Hypothalamus (tissue), 51 donors: ENCODE results near the gene TAB3.

Source experiments
- DNase-seq, 51 donors: peaks; one replicate each; lab custom pipeline; 2025; lab: John Stamatoyannopoulos, UW

The TAB3 gene

GRCh38 chrX:30887721-30888120 is 1.3 kb downstream of the TAB3 start:
- DNase-seq: no peak

DNA sequence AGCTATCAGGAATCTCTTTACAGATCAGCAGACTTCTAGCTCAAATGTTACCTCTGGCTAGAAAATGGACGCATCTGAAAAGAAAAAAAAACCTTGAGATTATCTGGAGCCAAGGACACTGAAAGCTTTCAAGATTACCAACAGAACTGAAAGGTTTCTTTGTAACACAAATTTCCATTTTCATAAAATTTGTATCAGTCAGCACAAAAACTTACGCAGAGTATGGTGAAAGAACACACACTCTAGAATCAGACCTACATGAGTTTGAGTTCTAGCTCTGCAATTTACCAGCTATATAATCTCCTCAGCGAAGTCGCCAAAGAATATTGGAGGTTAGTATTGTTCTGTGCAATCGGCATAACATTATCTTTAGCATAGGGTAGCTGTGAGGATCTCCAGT is 1.8 kb downstream of the TAB3 start:
- no peak for DNase-seq

GRCh38 chrX:30885136-30885535 is 3.9 kb downstream of the TAB3 start:
- DNase-seq: no peak

DNA sequence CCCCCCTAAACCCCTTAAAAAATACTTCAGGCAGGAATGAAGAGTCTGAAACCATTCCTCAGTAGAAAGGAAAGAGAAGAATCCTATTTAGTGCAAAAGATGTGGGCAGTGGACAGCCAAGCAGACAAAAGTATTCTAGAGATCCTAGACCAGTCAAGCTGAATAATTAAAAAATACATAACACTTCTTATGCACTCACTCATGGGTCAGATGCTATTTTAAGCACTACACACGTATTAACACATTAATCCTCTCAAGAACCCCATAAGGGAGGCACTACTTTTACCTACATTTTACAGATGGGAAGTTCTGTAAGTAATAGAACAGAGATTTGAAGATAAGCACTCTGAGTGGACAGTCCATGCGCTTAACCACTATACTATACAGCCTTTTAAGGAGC is 5.9 kb downstream of the TAB3 start:
- DNase-seq: no peak

DNA sequence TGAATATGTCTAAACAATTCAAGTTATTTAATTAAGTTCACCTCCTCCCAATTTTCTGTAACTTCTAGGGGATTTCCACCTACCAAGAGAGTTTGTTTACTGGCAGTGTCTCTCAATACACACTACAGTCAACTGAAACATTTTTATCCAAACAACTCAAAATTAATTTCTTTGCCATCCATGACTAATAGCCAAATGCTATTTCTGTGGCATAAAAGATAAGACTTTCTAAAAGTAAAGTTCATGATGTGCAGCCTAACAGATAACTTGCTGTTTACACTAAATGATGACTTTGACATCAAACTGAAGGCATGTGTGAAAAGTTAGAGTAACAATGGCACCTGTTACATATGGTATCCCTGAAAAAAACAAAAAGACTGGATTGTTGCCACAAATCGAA is 7.3 kb downstream of the TAB3 start:
- no peak for DNase-seq

DNA sequence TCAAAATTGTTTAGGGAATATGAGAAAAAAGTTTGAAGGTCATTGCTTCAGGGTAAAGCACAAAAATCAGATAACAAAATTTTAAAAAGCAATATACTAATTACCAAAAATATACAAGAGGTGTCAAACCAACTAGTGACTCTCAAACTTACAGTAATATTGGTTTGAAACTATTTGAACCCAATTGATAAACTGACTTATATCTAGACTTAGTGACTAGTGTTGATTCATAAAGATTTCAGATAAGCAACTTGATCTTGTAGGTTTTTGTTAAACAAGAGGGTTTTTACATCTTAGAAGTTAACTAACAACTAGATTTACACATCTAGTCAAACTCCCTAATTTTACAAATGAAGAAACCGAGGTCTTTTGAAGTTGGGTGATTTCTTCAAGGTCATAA is 7.7 kb downstream of the TAB3 start:
- no peak for DNase-seq

GRCh38 chrX:30880058-30880457 is 9.0 kb downstream of the TAB3 start:
- no peak for DNase-seq

DNA sequence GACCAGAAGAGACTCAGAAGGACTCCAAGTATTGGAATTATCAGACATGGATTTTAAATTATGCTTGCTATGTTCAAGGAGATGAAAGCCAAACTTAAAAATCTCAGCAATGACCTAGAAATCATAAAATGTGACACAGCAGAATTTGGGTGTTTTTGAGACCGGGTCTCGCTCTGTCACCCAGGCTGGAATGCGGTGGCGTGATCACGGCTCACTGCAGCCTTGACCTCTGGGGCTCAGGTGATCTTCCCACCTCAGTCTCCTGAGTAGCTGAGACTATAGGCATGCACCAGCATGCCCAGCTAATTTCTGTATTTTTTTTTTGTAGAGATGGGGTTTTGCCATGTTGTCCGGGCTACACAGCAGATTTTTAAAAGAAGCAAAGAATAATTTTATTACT is 12.7 kb downstream of the TAB3 start:
- DNase-seq: no peak

GRCh38 chrX:30875957-30876356 is 13.1 kb downstream of the TAB3 start:
- no peak for DNase-seq

GRCh38 chrX:30874851-30875250 is 14.2 kb downstream of the TAB3 start:
- DNase-seq: no peak

- no peak for DNase-seq
Observed at GRCh38 chrX:30870572-30870971, 18.5 kb downstream of the TAB3 start.

DNA sequence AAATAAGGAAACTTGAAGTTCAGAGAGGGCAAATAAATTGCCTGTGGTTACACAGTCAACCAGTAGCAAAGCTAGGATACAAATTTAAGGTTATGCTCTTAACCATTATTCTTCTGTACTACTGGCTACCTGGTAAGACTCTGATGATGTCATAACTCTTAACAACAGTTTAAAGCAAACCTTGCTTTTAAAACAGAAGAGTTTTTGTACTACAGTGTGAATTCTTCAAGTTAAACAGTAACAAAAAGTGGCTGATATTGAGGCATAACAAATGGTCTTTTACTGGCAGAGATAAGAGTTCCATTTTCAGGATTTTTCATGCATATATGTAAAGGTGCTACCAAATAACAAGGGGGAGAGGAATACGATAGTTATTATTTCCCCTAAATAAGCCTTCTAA is 23.4 kb downstream of the TAB3 start:
- no peak for DNase-seq

DNA sequence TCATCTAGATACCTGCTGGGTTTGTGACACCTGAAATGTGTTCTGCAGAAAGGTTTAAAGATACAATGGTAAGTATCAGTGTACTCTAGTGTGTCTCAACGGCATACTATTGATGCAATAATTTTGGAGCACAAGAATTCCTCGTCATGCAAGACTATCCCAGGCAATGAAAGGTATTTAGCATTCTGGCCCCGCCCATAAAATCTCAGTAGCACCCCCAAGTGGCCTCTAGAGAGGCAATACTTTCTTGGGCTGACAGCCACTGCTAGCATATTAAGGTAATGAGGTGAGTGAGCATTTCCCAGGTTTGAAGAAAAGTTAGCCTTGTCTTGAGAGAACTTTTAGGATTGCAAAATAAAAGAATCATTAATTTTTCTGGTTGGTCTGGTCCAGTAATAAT is 24.0 kb downstream of the TAB3 start:
- DNase-seq: no peak

DNA sequence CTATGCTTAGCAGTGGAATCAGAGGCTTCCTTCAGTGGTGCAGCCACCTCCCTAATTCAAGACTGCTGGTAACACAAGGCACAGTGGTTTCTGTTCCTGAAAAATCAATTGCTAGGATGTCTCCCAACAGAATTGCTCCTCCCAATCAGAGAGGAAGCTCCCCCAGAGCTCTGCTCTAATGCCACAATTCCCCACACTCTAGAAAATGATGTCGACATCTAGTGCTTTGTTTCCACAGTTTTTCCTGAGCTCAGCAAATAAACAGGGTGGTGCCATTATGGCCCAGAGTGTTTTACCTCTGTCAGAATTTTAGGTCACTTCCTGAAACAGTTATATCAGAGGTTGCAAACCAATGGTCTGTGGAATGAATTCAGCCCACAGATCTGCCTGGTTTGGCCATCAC is 24.7 kb downstream of the TAB3 start:
- DNase-seq: no peak

DNA sequence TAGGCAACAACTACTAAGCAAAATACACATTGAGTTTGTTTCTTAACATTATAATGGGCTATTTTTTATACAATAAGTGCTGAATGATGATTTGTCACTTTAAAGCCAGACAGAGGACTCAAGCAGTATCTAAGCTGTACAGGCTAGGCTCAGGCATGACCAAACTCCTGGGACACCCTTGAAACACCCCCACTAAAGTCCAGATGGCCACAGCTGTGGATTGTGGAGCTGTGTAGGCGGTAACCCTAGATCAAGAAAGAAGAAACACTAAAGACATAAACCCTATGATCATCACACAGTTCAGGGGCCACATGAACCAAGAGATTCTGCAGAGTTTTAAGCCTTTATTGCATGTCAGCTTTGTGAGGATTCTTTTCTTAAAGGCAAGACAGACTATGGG is 25.1 kb downstream of the TAB3 start:
- DNase-seq: no peak

DNA sequence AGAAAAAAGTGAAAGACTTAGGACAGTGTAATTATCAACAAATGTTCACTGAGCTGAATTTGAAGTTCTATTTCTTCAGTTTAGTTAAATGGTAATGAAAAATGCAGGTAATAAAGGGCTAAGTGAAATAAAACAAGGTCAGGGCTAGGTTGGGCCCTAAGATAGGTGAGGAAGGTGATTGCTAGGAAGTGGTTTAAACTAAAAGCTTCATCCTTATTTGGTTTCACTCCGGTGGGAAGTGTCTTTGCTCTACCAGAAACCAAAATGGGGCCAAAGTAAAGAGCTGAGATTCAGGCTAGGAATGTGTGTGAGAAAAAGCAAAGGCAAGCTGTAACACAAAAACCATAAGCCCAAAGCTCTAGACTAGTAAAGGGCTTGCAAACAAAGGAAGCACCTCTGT is 31.0 kb downstream of the TAB3 start:
- DNase-seq: no peak

DNA sequence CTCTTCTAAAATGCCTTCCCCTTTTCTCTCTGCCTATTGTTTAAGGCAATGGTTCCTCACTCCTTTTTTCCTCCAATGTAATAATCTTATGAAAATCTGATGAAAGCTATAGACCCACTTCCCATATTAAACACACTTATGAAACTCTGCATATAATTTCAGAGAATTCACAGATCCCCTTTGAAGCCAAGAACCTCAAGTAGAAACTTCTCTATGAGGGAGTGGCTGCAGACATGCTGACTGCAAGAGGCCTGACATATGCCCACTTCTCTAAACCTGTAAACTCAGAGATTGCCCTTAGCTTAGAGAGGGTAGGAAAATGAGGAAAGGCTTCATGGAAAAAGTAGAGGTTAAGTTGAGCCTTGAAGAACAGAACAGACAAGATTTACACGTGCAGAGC is 37.6 kb downstream of the TAB3 start:
- no peak for DNase-seq

GRCh38 chrX:30835373-30835772 is 53.7 kb downstream of the TAB3 start:
- DNase-seq: no peak

DNA sequence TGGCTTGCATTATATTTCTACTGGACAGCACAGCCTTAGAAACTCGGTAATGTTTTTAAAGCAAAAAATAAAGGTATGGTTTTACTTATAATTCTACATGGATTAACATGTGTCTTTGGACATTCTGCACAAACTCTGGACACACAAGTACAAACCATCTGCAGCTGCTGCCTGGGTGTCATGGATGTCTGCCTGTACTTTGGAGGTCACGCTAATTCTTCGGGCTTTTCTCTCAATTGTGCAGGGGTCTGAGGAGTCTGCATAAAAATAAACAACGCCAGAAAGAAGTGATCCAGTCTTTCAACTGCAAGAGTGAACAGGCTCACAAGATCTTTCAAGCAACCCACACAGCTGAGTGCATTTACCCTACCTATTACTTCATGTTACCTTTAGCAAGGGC is 55.2 kb downstream of the TAB3 start:
- no peak for DNase-seq

GRCh38 chrX:30831082-30831481 is 58.0 kb downstream of the TAB3 start:
- DNase-seq: no peak

GRCh38 chrX:30830326-30830943 is 58.6 kb downstream of the TAB3 start:
- no peak for DNase-seq

GRCh38 chrX:30824275-30824674 is 64.8 kb downstream of the TAB3 start:
- no peak for DNase-seq

DNA sequence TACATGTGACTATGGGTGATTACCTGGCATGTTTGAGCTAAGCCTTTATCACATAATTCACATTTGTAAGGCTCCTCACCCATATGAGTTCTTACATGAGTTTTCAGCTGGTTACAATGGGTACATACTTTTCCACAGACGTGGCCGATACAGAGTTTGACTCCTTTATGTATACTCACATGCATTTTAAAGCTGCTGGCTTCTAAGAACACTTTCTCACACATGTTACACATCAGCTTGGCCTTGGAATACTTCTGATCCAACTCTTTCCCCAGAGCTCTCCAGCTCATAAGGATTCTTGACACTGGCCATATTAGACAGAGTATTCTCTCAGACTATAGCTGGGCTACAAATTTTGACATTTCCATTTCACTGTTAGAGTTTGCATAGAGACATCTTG is 66.3 kb downstream of the TAB3 start:
- DNase-seq: no peak
